ENCODE results near the gene MCC.

DNA sequence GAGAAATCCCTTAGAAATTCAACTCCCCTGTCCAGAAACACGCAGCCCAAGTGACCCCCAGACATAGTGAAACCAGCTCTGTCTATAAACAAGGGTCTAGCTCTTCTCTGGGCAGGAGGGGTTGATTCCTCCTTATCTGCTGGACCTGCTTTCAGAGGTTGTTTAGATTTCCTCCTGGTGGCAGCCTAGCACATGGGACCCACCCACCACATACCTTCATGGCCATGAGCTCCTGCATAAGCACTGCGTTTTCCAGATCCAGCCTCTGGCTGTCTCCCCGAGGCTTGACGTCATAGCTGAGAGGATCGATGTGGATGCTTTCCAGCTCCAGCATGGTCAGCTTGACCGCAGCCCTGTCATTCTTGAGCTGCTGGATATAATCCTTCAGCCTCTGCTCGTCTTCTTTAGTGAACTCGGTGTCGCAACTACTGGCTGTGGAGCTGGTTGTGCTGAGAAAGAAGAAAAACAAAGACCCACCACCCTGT lies 434.7 kb downstream of the MCC start:
- TF ChIP-seq, protein P1, sequence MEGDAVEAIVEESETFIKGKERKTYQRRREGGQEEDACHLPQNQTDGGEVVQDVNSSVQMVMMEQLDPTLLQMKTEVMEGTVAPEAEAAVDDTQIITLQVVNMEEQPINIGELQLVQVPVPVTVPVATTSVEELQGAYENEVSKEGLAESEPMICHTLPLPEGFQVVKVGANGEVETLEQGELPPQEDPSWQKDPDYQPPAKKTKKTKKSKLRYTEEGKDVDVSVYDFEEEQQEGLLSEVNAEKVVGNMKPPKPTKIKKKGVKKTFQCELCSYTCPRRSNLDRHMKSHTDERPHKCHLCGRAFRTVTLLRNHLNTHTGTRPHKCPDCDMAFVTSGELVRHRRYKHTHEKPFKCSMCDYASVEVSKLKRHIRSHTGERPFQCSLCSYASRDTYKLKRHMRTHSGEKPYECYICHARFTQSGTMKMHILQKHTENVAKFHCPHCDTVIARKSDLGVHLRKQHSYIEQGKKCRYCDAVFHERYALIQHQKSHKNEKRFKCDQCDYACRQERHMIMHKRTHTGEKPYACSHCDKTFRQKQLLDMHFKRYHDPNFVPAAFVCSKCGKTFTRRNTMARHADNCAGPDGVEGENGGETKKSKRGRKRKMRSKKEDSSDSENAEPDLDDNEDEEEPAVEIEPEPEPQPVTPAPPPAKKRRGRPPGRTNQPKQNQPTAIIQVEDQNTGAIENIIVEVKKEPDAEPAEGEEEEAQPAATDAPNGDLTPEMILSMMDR (optimal IDR thresholded peaks at IDR 0.05 in 1 of 3, IDR thresholded peaks at IDR 0.05 in 1 of 3, conservative IDR thresholded peaks at IDR 0.05 in 1 of 3; ENCODE audit: extremely low read depth in 1 of 3, insufficient read depth in 2 of 3, low read length in 3 of 3): no peak
- no peak for TF ChIP-seq EZH2 (IDR thresholded peaks at IDR 0.05; ENCODE audit: low read length)
